Measurements from ENCODE around the gene ISLR2.

- no peak for TF ChIP-seq POLR2A (IDR thresholded peaks at IDR 0.05)
- TF ChIP-seq, protein P1, sequence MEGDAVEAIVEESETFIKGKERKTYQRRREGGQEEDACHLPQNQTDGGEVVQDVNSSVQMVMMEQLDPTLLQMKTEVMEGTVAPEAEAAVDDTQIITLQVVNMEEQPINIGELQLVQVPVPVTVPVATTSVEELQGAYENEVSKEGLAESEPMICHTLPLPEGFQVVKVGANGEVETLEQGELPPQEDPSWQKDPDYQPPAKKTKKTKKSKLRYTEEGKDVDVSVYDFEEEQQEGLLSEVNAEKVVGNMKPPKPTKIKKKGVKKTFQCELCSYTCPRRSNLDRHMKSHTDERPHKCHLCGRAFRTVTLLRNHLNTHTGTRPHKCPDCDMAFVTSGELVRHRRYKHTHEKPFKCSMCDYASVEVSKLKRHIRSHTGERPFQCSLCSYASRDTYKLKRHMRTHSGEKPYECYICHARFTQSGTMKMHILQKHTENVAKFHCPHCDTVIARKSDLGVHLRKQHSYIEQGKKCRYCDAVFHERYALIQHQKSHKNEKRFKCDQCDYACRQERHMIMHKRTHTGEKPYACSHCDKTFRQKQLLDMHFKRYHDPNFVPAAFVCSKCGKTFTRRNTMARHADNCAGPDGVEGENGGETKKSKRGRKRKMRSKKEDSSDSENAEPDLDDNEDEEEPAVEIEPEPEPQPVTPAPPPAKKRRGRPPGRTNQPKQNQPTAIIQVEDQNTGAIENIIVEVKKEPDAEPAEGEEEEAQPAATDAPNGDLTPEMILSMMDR (IDR thresholded peaks at IDR 0.05) = no peak
- TF ChIP-seq POLR2AphosphoS5 (IDR thresholded peaks at IDR 0.05) = no peak
Observed at GRCh38 chr15:74171965-74172541, 41.7 kb downstream of the ISLR2 start.
